Measurements from ENCODE around the gene LGI4. TPM values are rescaled to one million over a fixed set of nuclear protein-coding genes. Genes with fewer than 3 reads are reported as not detected.

The LGI4 gene
- total RNA-seq, 4 donors from 2014 or later: 32.0 to 58.6 (median 49.2) TPM

GRCh38 chr19:35141837-35142605 lies 7.2 kb upstream of the LGI4 start:
- Histone ChIP-seq H3K27ac (replicated peaks in 1 of 4) (peak overlapping the region in 3 of 4 donors; percentile 11 to 56 (median 40)), H3K4me3 (peak overlapping the region in 3 of 4 donors; percentile 27 to 47 (median 33)), H3K9me3 (peaks cover 0 to 4% (median 0%) of the 10 kb centered on the region in 4 donors), H3K36me3 (no peaks in the 10 kb centered on the region), H3K27me3 (peaks cover 0 to 66% (median 16%) of the 10 kb centered on the region in 4 donors), H3K4me1 (peaks cover 32 to 68% (median 59%) of the 10 kb centered on the region in 4 donors)
- TF ChIP-seq POLR2A (IDR thresholded peaks at IDR 0.05; ENCODE audit: low read depth): no peak
- no peak for TF ChIP-seq EP300 (IDR thresholded peaks at IDR 0.05)
- TF ChIP-seq CTCF (IDR thresholded peaks at IDR 0.05): no peak
- no peak for TF ChIP-seq POLR2AphosphoS5 (IDR thresholded peaks at IDR 0.05)
- 59% methylated on average over 13 of the region's 21 CpGs for WGBS
- intact Hi-C loops (cut with DNase I): loop anchor here (5.0 kb wide), 2 partner anchors 75 to 125 kb away; partner anchors contain the start of gene USF2
- DNase-seq (ENCODE audit: extremely low spot score): no peak

- Histone ChIP-seq H3K4me1 (peaks cover 32 to 71% (median 60%) of the 10 kb centered on the region in 4 donors), H3K4me3 (peak overlapping the region; percentile 43 to 62 (median 51)), H3K36me3 (no peaks in the 10 kb centered on the region), H3K27me3 (peaks cover 0 to 66% (median 16%) of the 10 kb centered on the region in 4 donors), H3K27ac (replicated peaks in 1 of 4) (peak overlapping the region; percentile 82 to 87 (median 85)), H3K9me3 (peaks cover 0 to 4% (median 0%) of the 10 kb centered on the region in 4 donors)
- TF ChIP-seq CTCF (IDR thresholded peaks at IDR 0.05) (peak; percentile 28 to 53 (median 42)), EP300 (IDR thresholded peaks at IDR 0.05) (no peak), POLR2AphosphoS5 (IDR thresholded peaks at IDR 0.05) (peak; percentile 80 to 95), POLR2A (IDR thresholded peaks at IDR 0.05; ENCODE audit: low read depth) (peak; percentile 32)
- 10% methylated on average over 33 of the region's 48 CpGs for WGBS
- intact Hi-C loops (cut with DNase I): loop anchor here (5.0 kb wide), 2 partner anchors 74 to 126 kb away; partner anchors contain the start of gene USF2
- DNase-seq (ENCODE audit: extremely low spot score): peak; percentile 99
These were observed 6.3 kb upstream of the LGI4 start for GRCh38 chr19:35140962-35141836.

GRCh38 chr19:35140207-35140961 lies 5.5 kb upstream of the LGI4 start:
- H3K36me3 ChIP-seq: no peaks in the 10 kb centered on the region
- intact Hi-C loops (cut with DNase I): loop anchor here (5.0 kb wide), 2 partner anchors 73 to 127 kb away; partner anchors contain the start of gene USF2
- WGBS: 50% methylated on average over 12 of the region's 12 CpGs
- H3K4me1 ChIP-seq: peaks cover 32 to 78% (median 64%) of the 10 kb centered on the region in 4 donors
- DNase-seq (ENCODE audit: extremely low spot score): no peak
- peaks cover 0 to 4% (median 0%) of the 10 kb centered on the region in 4 donors for H3K9me3 ChIP-seq
- no peak for TF ChIP-seq POLR2A (IDR thresholded peaks at IDR 0.05; ENCODE audit: low read depth)
- TF ChIP-seq POLR2AphosphoS5 (IDR thresholded peaks at IDR 0.05): no peak
- no peak for TF ChIP-seq EP300 (IDR thresholded peaks at IDR 0.05)
- no peak for TF ChIP-seq CTCF (IDR thresholded peaks at IDR 0.05)
- peak overlapping the region; percentile 43 to 62 (median 51) for H3K4me3 ChIP-seq
- H3K27me3 ChIP-seq: peaks cover 0 to 66% (median 16%) of the 10 kb centered on the region in 4 donors
- peak overlapping the region; percentile 82 to 87 (median 85) for H3K27ac ChIP-seq (replicated peaks in 1 of 4)

GRCh38 chr19:35138305-35138892 lies 3.5 kb upstream of the LGI4 start, which contains the start of gene FXYD1:
FXYD1 (plus strand) TSS chr19:35138824; CDS start chr19:35140080, 1,256 bp downstream.
- WGBS: 23% methylated on average over 10 of the region's 18 CpGs
- H3K27me3 ChIP-seq: peaks cover 0 to 54% (median 15%) of the 10 kb centered on the region in 4 donors
- DNase-seq (ENCODE audit: extremely low spot score): no peak
- H3K36me3 ChIP-seq: no peaks in the 10 kb centered on the region
- intact Hi-C loops (cut with DNase I): no loop called here
- peak within 1 kb of the TSS; percentile 82 to 87 (median 85) for H3K27ac ChIP-seq (replicated peaks in 1 of 4)
- TF ChIP-seq POLR2A (IDR thresholded peaks at IDR 0.05; ENCODE audit: low read depth) (no peak), POLR2AphosphoS5 (IDR thresholded peaks at IDR 0.05) (no peak), CTCF (IDR thresholded peaks at IDR 0.05) (no peak), EP300 (IDR thresholded peaks at IDR 0.05) (no peak)
- H3K4me1 ChIP-seq: peaks cover 37 to 83% (median 67%) of the 10 kb centered on the region in 4 donors
- H3K4me3 ChIP-seq: peak within 1 kb of the TSS; percentile 43 to 62 (median 51)
- H3K9me3 ChIP-seq: peaks cover 0 to 4% (median 0%) of the 10 kb centered on the region in 4 donors

Data from esophagus muscularis mucosa (tissue), 4 donors.